Activated CD8-positive, alpha-beta memory T cell treated with anti-CD3 and anti-CD28 coated beads for 1 hour (primary cell): Measurements from ENCODE around the gene VPS52.
"Not testable (repeated sequence)": the region's sequence is repeated elsewhere in the genome, so short reads cannot be mapped to it uniquely, and the experiment has no call there.

Experiments used
- DNase-seq, 2 donors: peaks; one replicate each; pipeline ENCODE4 v3.0.0-alpha.2; 2020; ENCODE audit warnings: low read depth in 1 of 2; ENCODE audit errors: extremely low read depth in 1 of 2

VPS52 gene

GRCh38 chr6:33259032-33259431 lies 12.6 kb downstream of the VPS52 start:
- DNase-seq, result no peak

DNA sequence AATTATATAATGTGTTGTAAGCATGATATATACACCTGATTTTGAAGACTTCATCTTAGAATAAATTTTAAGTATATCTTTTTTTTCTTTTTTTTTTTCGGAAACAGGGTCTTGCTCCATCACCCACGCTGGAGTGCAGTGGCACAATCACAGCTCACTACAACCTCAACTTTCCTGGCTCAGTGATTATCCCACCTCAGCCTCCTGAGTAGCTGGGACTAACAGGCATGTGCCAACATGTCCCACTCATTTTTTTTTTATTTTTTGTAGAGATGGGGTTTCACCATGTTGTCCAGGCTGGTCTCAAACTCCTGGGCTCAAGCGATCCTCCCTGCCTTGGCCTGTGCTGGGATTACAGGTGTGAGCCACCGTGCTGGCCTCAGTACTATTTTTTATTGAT lies 17.1 kb downstream of the VPS52 start:
- no peak for DNase-seq

GRCh38 chr6:33252759-33253158 lies 18.9 kb downstream of the VPS52 start:
- DNase-seq, result no peak

DNA sequence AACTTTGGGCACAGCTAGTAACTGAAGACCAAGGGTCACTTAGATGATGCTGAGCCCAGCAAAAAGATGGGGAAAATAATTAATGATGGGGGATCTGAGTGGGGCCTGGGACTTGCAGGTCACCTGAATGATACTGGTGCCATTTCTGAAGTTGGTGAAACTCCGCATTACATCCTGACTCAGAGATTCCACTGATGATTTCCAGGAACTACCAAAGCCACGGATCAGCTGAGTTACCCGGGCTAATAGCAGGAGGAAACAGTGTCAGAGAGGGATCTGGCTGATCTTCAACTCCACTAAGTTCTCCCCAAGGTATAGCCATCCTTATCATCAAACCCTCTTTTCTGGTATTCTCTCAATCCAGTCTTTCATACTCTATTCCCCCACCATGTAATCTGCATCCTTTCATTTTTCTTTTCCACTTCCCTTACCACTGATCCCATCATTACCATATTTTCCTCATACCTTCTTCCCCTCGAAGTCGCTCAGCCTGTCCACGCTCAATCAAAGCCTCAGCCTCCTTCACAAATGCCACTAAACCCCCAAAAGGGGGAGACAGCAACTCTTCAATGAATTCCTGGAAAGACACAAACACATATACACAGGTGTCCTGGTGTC lies 20.2 kb downstream of the VPS52 start:
- no peak for DNase-seq

DNA sequence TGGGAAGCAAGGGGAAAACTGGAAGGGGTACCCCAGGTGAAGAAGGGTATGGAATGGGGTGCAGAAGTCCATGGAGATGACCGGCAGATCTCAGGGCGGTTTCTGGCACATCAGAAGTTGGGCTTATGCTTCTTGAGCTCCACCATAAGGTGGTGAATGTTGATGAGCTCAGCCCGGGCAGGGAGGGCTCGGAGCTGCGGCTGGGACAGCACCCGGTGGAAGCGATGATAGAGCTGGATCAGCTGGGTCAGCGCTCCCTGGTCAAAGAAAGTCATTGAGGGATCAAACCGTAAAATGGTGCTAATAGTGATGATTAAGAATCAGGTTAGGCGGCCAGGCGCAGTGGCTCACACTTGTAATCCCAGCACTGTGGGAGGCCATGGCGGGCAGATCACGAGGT lies 20.9 kb downstream of the VPS52 start:
- no peak for DNase-seq

DNA sequence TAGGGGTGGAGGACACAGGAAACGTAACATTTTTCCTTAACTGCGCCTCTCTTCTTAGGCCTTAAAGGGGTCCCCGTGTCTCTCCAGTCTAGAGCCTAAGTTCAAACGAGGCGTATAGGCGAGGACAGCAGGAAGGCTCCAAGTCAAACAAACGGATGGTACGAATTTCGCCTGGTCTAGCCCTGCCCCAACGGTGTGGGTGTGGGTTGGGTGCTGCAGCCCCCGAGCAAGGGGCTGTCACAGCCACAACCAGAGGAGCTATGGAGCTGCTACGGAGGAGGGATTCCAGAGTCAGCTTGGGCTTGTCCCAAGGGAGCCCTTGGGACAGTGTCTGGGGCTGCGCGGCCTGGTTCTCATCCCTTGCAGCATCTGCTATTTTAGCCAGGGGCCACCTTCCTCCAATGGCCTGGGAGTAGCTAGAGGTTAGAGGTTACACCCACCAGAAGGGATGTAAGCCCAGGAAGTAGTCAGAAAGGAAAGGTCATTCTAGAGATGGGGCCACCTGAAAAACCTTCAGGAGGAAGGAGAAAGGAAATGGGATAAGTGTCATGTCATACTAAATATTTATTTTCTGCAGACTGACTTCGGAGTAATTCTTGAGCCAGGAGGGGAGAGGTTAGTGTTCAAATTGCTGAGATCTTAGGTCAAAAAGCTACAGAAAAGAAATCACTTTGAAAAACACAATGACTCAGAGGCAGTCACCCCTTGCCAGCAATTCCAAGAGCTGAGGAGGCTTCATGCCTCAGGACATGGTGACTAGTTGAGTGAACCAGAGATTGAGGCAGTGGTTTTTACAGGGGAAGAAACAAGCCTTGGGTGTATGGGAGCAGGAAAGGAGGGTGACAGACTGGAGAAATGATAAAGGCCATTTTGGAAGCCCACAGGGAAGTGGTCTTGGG lies 21.7 kb downstream of the VPS52 start:
- no peak for DNase-seq

GRCh38 chr6:33248932-33249731 lies 22.5 kb downstream of the VPS52 start:
- DNase-seq, result peak; percentile 87 to 92

GRCh38 chr6:33248643-33248931 lies 23.1 kb downstream of the VPS52 start:
- DNase-seq, result no peak

DNA sequence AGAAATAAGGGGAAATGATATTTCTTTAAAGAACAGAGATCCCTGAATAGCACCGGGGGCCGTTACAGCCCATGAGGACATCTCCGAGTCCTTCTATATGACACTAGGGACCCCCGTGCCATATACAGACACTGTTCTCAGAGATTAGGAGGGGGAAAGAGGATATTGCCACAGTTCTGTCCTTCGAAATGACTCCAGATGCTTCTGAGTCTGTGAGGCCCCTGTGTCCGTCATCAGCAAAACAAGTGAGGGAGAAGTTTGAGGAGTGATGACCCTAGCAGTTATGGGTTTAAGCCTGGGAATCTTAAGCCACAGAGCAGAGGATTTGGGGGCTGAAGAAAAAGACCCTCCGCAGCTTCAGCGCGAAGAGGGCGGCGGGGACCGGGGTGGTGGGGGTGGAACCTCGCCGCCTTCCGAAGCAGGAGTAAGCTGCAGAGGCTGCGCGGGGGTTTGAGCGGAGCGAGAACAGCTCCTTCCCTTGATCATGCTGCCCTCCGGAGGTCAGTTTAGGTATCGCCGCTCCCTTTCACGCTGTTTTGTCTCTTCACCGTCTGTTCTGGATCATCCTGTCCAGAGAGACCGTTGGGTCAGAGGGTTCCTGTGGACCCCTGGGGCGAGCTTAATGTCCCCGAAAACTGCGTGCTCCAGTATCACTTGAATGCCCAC lies 23.6 kb downstream of the VPS52 start:
- DNase-seq, result peak; percentile 83 to 86

- DNase-seq, result no peak
These were observed 28.2 kb downstream of the VPS52 start for GRCh38 chr6:33243476-33243875.

DNA sequence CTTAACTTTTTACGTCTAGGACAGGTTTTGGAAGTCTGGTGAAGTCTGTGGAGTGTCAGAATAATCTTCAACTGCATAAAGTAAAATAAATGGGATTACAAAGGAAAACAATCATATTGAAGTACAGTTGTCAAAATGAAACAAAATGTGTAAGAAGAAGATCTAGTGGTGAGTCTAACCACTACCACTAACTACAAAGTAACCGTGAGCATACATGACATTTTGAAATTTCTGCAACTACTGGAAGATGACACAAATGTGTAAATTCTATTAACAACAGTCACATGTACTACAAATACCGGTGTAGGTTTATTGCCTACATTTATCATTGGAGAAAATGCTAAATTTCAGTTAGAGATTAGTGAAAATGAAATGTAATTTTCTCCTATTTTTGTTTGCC lies 29.7 kb downstream of the VPS52 start:
- no peak for DNase-seq

- no peak for DNase-seq
These were observed 33.9 kb downstream of the VPS52 start for GRCh38 chr6:33237741-33238140.

DNA sequence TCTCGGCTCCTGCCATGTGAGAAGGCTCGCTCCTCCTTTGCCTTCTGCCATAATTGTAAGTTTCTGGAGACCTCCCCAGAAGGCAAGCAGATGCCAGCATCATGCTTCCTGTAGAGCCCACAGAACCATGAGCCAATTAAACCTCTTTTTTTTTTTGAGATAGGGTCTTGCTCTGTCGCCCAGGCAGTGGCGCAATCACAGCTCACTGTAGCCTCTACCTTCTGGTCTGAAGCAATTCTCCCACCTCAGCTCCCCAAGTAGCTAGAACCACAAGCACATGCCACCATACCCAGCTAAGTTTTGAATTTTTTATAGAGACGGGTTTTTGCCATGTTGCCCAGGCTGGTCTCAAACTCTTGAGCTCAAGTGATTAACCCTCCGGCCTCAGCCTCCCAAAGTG lies 34.8 kb downstream of the VPS52 start:
- DNase-seq, result no peak

GRCh38 chr6:33236328-33236727 lies 35.3 kb downstream of the VPS52 start:
- no peak for DNase-seq

- no peak for DNase-seq
These were observed 36.4 kb downstream of the VPS52 start for GRCh38 chr6:33235221-33235634.

- DNase-seq, result not testable (repeated sequence)
These were observed 45.1 kb downstream of the VPS52 start for GRCh38 chr6:33226503-33227120.

DNA sequence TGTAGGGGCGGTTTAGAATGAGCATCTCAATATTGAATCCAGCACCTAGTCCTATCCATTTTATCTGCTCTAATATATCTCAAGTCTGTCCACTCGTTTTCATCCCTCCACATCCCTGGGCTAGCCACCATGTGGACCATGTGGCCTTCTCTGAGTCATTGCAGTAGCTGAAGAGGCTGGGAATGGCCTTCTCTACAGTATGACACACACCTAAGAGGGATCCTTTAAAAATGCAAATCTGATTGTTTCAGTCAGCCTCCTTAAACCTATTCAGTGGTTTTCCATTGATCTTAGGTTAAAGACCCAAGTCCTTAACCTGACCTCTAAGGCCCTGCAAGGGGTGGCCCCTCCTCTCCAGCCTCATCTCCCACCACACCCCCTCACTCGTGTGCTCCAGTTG lies 54.0 kb downstream of the VPS52 start:
- DNase-seq, result no peak

DNA sequence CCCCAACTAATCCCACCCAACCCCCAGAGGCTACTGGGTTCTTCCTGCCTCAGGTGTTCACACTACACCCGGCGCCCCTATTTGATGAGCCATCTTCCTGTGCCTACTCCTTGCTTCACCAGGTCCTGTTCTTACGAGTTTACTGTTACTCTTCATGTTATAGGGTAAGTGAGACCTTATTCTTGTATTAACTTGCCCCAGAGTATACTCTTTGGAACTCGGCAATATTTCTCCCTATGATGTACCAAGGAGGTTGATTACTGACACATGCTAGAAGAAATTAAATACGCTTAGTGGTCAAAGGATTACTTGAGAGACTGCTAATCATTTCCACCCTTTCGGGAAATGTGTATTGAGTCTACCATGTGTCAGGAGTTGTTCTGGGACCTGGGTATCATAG lies 54.4 kb downstream of the VPS52 start:
- no peak for DNase-seq

- no peak for DNase-seq
These were observed 55.5 kb downstream of the VPS52 start for GRCh38 chr6:33216117-33216649.

DNA sequence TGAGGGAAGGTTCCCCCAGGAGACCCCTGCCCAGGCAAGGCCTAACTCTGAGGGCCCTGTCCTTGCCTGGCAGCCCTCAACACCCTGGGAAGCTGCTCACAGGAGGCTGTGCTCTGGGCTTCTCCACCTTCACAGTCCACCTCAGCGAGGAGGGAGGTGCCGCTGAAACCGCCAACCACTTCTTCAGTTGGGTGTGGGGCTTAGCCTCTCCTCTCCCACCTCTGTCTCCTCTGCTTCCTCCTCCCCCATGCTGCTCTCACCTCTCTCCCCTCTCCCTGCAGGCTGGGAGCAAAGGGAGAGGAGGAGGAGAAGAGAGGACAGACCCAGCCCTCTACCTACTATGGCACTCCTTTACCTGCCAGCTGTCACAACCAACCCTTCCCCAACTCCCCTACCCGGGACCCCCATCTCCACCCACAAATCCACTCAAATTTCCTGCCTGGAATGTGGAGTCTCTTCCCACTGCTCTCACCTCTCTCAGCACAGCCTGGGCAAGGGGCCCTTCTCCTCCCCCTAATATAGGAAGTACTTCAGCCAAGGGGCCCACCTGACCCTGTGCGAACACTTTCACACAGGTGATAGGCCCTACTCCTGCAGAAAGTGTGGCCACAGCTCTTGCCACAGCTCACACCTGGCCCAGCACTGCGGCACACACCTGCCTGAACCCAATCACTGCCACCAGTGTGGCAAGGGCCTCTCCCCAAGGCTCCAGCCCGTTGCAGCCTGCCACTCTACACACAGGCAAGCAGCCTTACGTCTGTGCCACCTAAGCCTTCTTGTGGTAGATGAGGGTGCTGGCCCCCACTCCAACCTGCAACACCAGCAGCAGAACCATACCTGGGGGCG lies 56.2 kb downstream of the VPS52 start:
- no peak for DNase-seq
